ENCODE measurements around the gene CYB561D1. TPM values are rescaled to one million over a fixed set of nuclear protein-coding genes. Genes with fewer than 3 reads are reported as not detected.

Gene CYB561D1
- total RNA-seq, 1 donor from 2014 or later: 11.1 TPM

DNA sequence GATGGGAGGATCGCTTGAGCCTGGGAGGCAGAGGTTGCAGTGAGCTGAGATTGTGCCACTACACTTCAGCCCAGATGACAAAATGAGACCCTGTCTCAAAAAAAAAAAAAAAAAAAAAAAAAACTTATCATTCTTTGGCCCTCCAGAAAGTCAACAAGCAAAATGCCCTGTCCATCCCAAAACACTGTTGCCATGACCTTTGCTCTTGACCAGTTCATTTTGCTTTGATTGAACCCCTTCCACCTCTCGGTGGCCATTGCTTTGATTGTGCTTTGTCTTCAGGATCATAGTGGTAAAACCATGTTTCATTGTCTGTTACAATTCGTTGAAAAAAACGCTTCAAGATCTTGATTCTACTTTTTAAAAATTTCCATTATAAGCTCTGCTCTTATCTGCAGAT is 36.1 kb upstream of the CYB561D1 start:
- no peak for DNase-seq (ENCODE audit: low spot score, unreplicated experiment)
- Mint-ChIP-seq H3K36me3 (ENCODE audit: insufficient read depth) (no peaks in the 10 kb centered on the region), H3K9me3 (ENCODE audit: low read depth) (peaks cover 21% of the 10 kb centered on the region), H3K27ac (no peak overlapping the region), H3K27me3 (peaks cover 22% of the 10 kb centered on the region), H3K4me3 (ENCODE audit: low read depth) (no peak overlapping the region), H3K4me1 (ENCODE audit: low read depth) (no peaks in the 10 kb centered on the region)
- TF ChIP-seq CTCF (IDR thresholded peaks at IDR 0.05; ENCODE audit: unreplicated experiment): no peak

DNA sequence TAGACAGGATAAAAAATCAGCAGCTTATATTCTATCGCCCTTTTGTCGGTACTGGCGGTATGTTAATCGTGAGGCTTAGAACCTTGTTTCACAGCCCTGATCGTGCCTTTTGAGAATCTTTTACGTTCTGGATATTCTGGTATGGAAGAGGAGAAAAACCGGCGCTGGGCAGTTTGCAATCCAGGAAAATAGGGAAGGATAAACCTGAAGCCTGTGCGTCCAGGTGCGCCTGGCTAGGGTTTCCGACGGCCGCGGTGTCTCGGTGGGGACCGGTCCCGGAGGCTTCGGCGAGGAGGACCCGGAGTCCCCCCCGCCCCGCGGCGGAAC is 27.8 kb upstream of the CYB561D1 start:
- Mint-ChIP-seq H3K9me3 (ENCODE audit: low read depth) (no peaks in the 10 kb centered on the region), H3K4me3 (ENCODE audit: low read depth) (peak overlapping the region; percentile 69), H3K27ac (no peak overlapping the region), H3K27me3 (peaks cover 87% of the 10 kb centered on the region), H3K4me1 (ENCODE audit: low read depth) (peaks cover 3% of the 10 kb centered on the region), H3K36me3 (ENCODE audit: insufficient read depth) (no peaks in the 10 kb centered on the region)
- no peak for DNase-seq (ENCODE audit: low spot score, unreplicated experiment)
- TF ChIP-seq CTCF (IDR thresholded peaks at IDR 0.05; ENCODE audit: unreplicated experiment): no peak

DNA sequence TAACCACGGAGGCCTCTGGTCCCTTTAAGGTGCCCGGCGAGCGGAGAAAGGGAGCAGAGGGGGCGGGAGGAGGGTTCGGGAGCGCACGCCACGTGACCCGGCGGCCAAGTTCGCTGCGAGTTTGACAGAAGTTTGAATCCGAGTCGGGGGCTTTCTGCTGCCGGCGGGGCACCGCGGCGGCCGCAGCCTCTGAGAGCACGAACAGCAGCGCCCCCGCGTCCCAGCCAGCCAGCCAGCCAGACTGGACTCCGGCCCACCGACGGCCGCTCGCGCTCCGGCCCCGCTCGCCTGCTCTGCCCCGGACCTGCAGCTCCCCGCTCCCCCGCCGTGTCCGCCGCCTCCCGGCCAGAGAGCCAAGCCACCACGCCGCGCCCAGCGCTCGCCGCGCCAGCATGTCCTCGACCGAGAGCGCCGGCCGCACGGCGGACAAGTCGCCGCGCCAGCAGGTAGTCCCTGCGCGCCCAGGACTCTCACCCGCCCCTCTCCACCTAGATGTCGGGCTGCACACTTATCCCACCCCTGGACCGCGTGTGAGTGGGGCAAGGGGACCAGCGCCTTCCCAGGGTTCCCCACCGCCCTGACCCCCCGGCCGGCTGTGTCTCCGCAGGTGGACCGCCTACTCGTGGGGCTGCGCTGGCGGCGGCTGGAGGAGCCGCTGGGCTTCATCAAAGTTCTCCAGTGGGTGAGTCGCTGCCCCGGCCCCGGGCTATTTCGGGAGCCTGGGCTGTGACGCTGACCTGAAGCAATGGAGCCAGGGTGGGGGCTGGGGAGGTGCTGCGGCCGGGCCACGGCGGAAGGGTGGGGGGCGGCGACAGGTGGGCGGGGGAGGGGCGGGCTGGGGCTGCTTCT is 27.2 kb upstream of the CYB561D1 start, which contains the start of gene SYPL2:
SYPL2 (plus strand) TSS at position 95 of the 849 bp plus-strand sequence; CDS start at position 393, 298 bp downstream.
- Mint-ChIP-seq H3K4me1 (ENCODE audit: low read depth) (peaks cover 3% of the 10 kb centered on the region), H3K9me3 (ENCODE audit: low read depth) (no peaks in the 10 kb centered on the region), H3K4me3 (ENCODE audit: low read depth) (peak within 1 kb of the TSS; percentile 69), H3K27me3 (peaks cover 84% of the 10 kb centered on the region), H3K36me3 (ENCODE audit: insufficient read depth) (no peaks in the 10 kb centered on the region), H3K27ac (no peak within 1 kb of the TSS)
- TF ChIP-seq CTCF (IDR thresholded peaks at IDR 0.05; ENCODE audit: unreplicated experiment): peak; percentile 19
- DNase-seq (ENCODE audit: low spot score, unreplicated experiment): peak; percentile 48

DNA sequence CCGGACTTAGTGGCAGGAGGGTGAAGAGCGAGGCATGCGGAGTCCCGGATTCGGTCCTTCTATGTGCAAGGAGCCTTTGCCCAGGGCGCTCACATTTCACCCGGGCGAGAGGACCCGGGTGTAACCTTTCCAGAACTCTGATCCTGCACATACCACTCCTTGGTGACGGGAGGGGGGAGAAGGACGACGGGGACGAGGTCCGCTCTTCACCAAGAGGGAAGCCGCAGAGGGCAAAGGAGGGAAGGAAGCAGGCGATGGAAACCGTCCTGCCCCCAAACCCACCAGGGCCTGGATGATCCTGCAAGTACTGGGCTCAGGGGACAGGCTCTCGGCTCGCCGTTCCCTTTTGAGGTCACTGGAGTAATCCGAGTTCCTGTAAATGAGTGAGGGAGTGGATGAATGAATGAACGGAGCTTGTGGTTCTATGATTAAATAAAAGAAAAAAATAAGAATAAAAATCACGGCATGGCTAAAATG is 26.6 kb upstream of the CYB561D1 start:
- peaks cover 81% of the 10 kb centered on the region for H3K27me3 Mint-ChIP-seq
- H3K4me3 Mint-ChIP-seq (ENCODE audit: low read depth): peak overlapping the region; percentile 69
- no peaks in the 10 kb centered on the region for H3K36me3 Mint-ChIP-seq (ENCODE audit: insufficient read depth)
- no peaks in the 10 kb centered on the region for H3K9me3 Mint-ChIP-seq (ENCODE audit: low read depth)
- TF ChIP-seq CTCF (IDR thresholded peaks at IDR 0.05; ENCODE audit: unreplicated experiment): no peak
- H3K4me1 Mint-ChIP-seq (ENCODE audit: low read depth): peaks cover 3% of the 10 kb centered on the region
- no peak for DNase-seq (ENCODE audit: low spot score, unreplicated experiment)
- H3K27ac Mint-ChIP-seq: no peak overlapping the region

DNA sequence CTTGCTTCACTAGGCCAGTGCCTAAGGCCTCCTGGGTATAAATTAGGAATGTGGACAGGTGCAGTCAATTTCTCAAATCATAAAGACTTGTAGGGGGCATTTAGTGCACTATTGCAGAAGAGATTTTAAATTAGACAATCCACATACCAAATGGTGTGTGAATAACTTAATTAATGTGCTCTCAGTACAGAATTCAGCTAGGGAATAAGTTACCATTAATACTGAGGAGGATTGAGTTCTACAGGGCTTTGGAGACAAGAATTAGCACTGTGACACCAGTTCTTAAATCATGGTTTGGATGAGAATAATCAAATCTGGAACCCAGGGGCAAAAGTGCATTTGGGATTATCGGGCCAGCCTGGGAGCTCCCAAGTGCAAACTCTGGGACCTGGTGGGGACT is 25.8 kb upstream of the CYB561D1 start:
- Mint-ChIP-seq H3K27ac (no peak overlapping the region), H3K9me3 (ENCODE audit: low read depth) (no peaks in the 10 kb centered on the region), H3K4me1 (ENCODE audit: low read depth) (peaks cover 3% of the 10 kb centered on the region), H3K36me3 (ENCODE audit: insufficient read depth) (no peaks in the 10 kb centered on the region), H3K4me3 (ENCODE audit: low read depth) (no peak overlapping the region), H3K27me3 (peaks cover 78% of the 10 kb centered on the region)
- no peak for DNase-seq (ENCODE audit: low spot score, unreplicated experiment)
- no peak for TF ChIP-seq CTCF (IDR thresholded peaks at IDR 0.05; ENCODE audit: unreplicated experiment)

All from progenitor cell of endocrine pancreas (in vitro differentiated cells).